ENCODE measurements around the gene GOLGA8M. TPM values are rescaled to one million over a fixed set of nuclear protein-coding genes. Genes with fewer than 3 reads are reported as not detected.
A peak's percentile ranks its signal among the peaks of the same experiment; 100 is the strongest.
"Not testable (repeated sequence)": the region's sequence is repeated elsewhere in the genome, so short reads cannot be mapped to it uniquely, and the experiment has no call there.

The GOLGA8M gene
- 1.9 TPM for total RNA-seq (ENCODE audit: insufficient read depth, low replicate concordance)

- DNase-seq (ENCODE audit: low spot score): not testable (repeated sequence)
Measured at GRCh38 chr15:28712270-28712669, at the start of gene GOLGA8M. Gene GOLGA8M (minus strand): TSS chr15:28712421. CDS start chr15:28712323, 98 bp downstream.

GRCh38 chr15:28742890-28743289, 30.7 kb upstream of the GOLGA8M start:
- DNase-seq (ENCODE audit: low spot score): not testable (repeated sequence)

- DNase-seq (ENCODE audit: low spot score): not testable (repeated sequence)
Measured at GRCh38 chr15:28738590-28739292, 26.5 kb upstream of the GOLGA8M start.

GRCh38 chr15:28738200-28738561, 26.0 kb upstream of the GOLGA8M start:
- not testable (repeated sequence) for DNase-seq (ENCODE audit: low spot score)

- peak; percentile 46 for DNase-seq (ENCODE audit: low spot score)
Measured at GRCh38 chr15:28737521-28738199, 25.4 kb upstream of the GOLGA8M start.

GRCh38 chr15:28728061-28728460, 15.8 kb upstream of the GOLGA8M start:
- DNase-seq (ENCODE audit: low spot score): not testable (repeated sequence)

GRCh38 chr15:28727026-28727425, 14.8 kb upstream of the GOLGA8M start:
- not testable (repeated sequence) for DNase-seq (ENCODE audit: low spot score)

- no peak for DNase-seq (ENCODE audit: low spot score)
Measured at GRCh38 chr15:28726102-28726501, 13.9 kb upstream of the GOLGA8M start.

- no peak for DNase-seq (ENCODE audit: low spot score)
Measured at GRCh38 chr15:28725556-28725955, 13.3 kb upstream of the GOLGA8M start.

GRCh38 chr15:28723986-28724385, 11.8 kb upstream of the GOLGA8M start:
- DNase-seq (ENCODE audit: low spot score): not testable (repeated sequence)

GRCh38 chr15:28719626-28720025, 7.4 kb upstream of the GOLGA8M start:
- DNase-seq (ENCODE audit: low spot score): not testable (repeated sequence)

GRCh38 chr15:28718576-28718975, 6.4 kb upstream of the GOLGA8M start:
- DNase-seq (ENCODE audit: low spot score): not testable (repeated sequence)

- not testable (repeated sequence) for DNase-seq (ENCODE audit: low spot score)
Measured at GRCh38 chr15:28714176-28714575, 2.0 kb upstream of the GOLGA8M start.

- DNase-seq (ENCODE audit: low spot score): not testable (repeated sequence)
Measured at GRCh38 chr15:28703927-28704326, 8.3 kb downstream of the GOLGA8M start.

- DNase-seq (ENCODE audit: low spot score): not testable (repeated sequence)
Measured at GRCh38 chr15:28702427-28702826, 9.8 kb downstream of the GOLGA8M start.

- DNase-seq (ENCODE audit: low spot score): not testable (repeated sequence)
Measured at GRCh38 chr15:28694006-28694751, 18.0 kb downstream of the GOLGA8M start.

- not testable (repeated sequence) for DNase-seq (ENCODE audit: low spot score)
Measured at GRCh38 chr15:28693021-28693420, 19.2 kb downstream of the GOLGA8M start.

- not testable (repeated sequence) for DNase-seq (ENCODE audit: low spot score)
Measured at GRCh38 chr15:28673533-28673932, 38.7 kb downstream of the GOLGA8M start.

- DNase-seq (ENCODE audit: low spot score): not testable (repeated sequence)
Measured at GRCh38 chr15:28672122-28672521, 40.1 kb downstream of the GOLGA8M start.

- DNase-seq (ENCODE audit: low spot score): not testable (repeated sequence)
Measured at GRCh38 chr15:28666402-28666801, 45.8 kb downstream of the GOLGA8M start.

- DNase-seq (ENCODE audit: low spot score): not testable (repeated sequence)
Measured at GRCh38 chr15:28664575-28664974, 47.6 kb downstream of the GOLGA8M start.

GRCh38 chr15:28663717-28664116, 48.5 kb downstream of the GOLGA8M start:
- not testable (repeated sequence) for DNase-seq (ENCODE audit: low spot score)

All from umbilical cord (tissue), 2 donors.